SJSA1 (cell line): ENCODE data around the gene PIK3CB. TPM values are rescaled to one million over a fixed set of nuclear protein-coding genes. Genes with fewer than 3 reads are reported as not detected.
"Not testable (repeated sequence)": the region's sequence is repeated elsewhere in the genome, so short reads cannot be mapped to it uniquely, and the experiment has no call there.

Source experiments
- DNase-seq, 2 experiments: peaks; one replicate each; pipeline ENCODE4 v3.0.0-alpha.2; 2015 to 2020; ENCODE audit warnings: low spot score in 2 of 2, low read depth in 1 of 2
- H3K27ac ChIP-seq: fragments of 250-450 bp; sonication (Bioruptor Pico); 2 replicates; pipeline ENCODE4 v1.5.1; 2020; ENCODE audit warnings: mild to moderate bottlenecking, moderate library complexity
- H3K27me3 ChIP-seq: fragments of 250-450 bp; sonication (Bioruptor Pico); replicated peaks from 2 replicates; pipeline ENCODE4 v1.5.1; 2020; ENCODE audit warnings: mild to moderate bottlenecking, moderate library complexity
- H3K36me3 ChIP-seq: fragments of 250-450 bp; sonication (Bioruptor Pico); 2 replicates; pipeline ENCODE4 v1.5.1; 2020; ENCODE audit warnings: mild to moderate bottlenecking
- H3K4me1 ChIP-seq: fragments of 250-450 bp; sonication (Bioruptor Pico); replicated peaks from 2 replicates; pipeline ENCODE4 v1.6.1; 2021; ENCODE audit warnings: mild to moderate bottlenecking
- H3K4me3 ChIP-seq: fragments of 250-450 bp; sonication (Bioruptor Pico); 2 replicates; pipeline ENCODE4 v1.5.1; 2020; ENCODE audit warnings: mild to moderate bottlenecking
- H3K9me3 ChIP-seq: fragments of 250-450 bp; sonication (Bioruptor Pico); replicated peaks from 2 replicates; pipeline ENCODE4 v1.5.1; 2020; ENCODE audit warnings: mild to moderate bottlenecking
- total RNA-seq: library from RNA; depleted of rRNA; stranded (reverse); fragments of >200 nt; shearing (Covaris generic); gene quantifications from 2 replicates; pipeline ENCODE4 v1.2.3, GENCODE V29; 2014; rRNA removed

Gene PIK3CB
- total RNA-seq, 1 experiment from 2014 or later, result 7.3 TPM

GRCh38 chr3:138604106-138604595 lies 230.6 kb downstream of the PIK3CB start:
- not testable (repeated sequence) for H3K27ac ChIP-seq

More at GRCh38 chr3:138604106-138604595, 230.6 kb downstream of the PIK3CB start:
- DNase-seq, H3K4me3 ChIP-seq, H3K9me3 ChIP-seq, H3K27me3 ChIP-seq, H3K4me1 ChIP-seq, H3K36me3 ChIP-seq: not testable (repeated sequence)

Other genes with a start within 250 kb of the PIK3CB start
- gene CEP70, start 240.7 kb downstream of the PIK3CB start, total RNA-seq, result 11.8 and 22.3 TPM in 2 replicates
- 12.7 and 27.1 TPM in 2 replicates for gene FAIM, start 226.2 kb downstream of the PIK3CB start, total RNA-seq
- gene FOXL2, start 112.2 kb upstream of the PIK3CB start, total RNA-seq, result not detected in 2 replicates
- not detected in 2 replicates for gene FOXL2NB, start 112.3 kb upstream of the PIK3CB start, total RNA-seq
- gene PRR23A, start 171.3 kb upstream of the PIK3CB start, total RNA-seq, result not detected in 2 replicates
- gene PRR23B, start 186.0 kb upstream of the PIK3CB start, total RNA-seq, result not detected in 2 replicates
- not detected in 2 replicates for gene PRR23C, start 210.0 kb upstream of the PIK3CB start, total RNA-seq